Dermis microvascular lymphatic vessel endothelial cell (primary cell): ENCODE data around the gene ATF7. TPM values are rescaled to one million over a fixed set of nuclear protein-coding genes. Genes with fewer than 3 reads are reported as not detected.
"Not testable (repeated sequence)": the region's sequence is repeated elsewhere in the genome, so short reads cannot be mapped to it uniquely, and the experiment has no call there.

Experiments used
- DNase-seq, 2 donors: peaks; one replicate each; pipeline versions ENCODE4 v3.0.0 to v3.0.0-alpha.2; 2010; ENCODE audit warnings: low read depth in 2 of 2
- total RNA-seq: library from RNA; depleted of rRNA; stranded (reverse); fragments of >200 nt; gene quantifications from 2 replicates; pipeline ENCODE4 v1.2.1, GENCODE V29; 2014

The ATF7 gene
- total RNA-seq, 1 donor from 2014 or later, result 8.6 TPM

DNA sequence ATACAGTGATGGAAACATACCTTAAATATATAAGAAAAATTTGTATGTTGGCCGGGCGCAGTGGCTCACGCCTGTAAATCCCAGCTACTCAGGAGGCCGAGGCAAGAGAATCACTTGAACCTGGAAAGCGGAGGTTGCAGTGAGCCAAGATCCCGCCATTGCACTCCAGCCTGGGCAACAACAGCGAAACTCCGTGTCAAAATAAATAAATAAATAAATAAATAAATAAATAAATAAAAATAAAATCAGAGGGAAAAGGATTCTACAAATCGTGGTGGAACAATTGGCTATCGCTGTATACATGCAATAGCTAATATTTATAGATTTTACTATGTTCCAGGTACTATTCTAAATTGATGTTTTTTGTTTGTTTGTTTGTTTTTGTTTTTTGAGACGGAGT, 1.7 kb upstream of the ATF7 start:
- DNase-seq, result no peak

GRCh38 chr12:53626702-53627169, 554 bp upstream of the ATF7 start:
- DNase-seq, result no peak

DNA sequence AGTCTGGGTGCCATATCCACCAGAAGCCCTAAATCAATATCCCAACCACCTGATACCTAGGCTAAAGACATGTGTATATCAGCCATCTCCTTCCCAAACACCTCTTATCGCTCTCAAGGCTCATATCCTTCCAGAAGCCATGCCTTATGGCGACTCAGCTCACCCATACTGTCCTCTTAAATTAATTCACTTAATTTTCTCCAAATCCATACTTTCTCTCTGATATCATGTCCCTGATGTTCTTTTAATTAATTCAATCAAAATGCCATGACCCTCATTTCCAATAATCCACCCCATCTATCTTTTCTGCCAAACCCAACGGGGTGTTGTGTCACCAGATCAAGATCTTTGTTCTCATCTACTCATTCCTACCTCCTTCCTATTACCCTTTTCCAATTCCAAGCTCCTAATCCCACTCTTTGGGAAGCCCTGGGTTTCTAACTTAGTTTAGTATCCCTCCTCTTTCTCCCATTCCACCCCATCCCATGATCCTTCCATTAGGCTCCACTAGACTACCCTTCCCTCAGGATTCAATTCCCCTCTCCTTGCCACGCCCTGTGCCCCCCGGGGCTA, 723 bp downstream of the ATF7 start:
- no peak for DNase-seq

- peak in 1 of 2 donors; percentile 27 for DNase-seq
These were observed 1.2 kb downstream of the ATF7 start for GRCh38 chr12:53624956-53625355.

- no peak for DNase-seq
These were observed 1.7 kb downstream of the ATF7 start for GRCh38 chr12:53624458-53624857.

DNA sequence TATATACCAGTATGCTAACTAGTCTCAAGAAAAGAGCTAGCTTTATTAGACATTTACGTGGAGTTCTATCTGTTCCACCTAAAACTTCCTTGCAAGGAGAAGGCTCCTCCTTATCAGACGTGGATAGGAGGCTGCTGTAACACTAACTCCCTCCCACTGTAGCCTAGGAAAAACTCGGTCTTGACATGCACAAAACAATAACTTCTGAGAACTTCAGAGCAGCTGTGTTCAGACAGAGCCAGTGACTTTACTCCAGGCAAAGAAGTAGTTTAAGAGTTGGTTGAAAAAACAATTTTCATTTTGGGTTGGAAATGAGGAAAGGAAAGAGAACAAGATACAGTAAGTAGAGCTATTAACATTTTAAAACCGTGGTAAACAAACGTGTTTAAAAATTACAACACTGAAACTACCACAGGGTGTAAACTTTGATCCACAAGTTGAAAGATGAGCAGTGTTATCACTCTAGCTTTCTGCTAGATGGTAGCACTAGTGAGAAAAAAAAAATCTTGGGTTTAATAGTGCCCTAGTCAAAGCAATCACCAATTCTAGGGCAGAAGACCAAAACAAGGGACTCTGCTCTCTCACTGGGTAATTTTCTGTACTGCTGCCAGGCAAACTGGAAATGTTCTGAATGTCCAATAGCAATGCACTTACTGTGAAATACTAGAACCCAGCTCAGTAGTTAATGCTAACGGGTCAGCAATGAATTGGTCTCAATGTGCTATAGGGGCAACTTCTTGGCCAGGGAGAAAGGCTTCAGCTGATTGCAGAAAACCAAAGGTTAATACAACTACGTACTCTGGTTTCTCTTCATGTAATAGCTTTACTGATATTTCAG, 2.4 kb downstream of the ATF7 start:
- DNase-seq, result peak in 1 of 2 donors; percentile 77

DNA sequence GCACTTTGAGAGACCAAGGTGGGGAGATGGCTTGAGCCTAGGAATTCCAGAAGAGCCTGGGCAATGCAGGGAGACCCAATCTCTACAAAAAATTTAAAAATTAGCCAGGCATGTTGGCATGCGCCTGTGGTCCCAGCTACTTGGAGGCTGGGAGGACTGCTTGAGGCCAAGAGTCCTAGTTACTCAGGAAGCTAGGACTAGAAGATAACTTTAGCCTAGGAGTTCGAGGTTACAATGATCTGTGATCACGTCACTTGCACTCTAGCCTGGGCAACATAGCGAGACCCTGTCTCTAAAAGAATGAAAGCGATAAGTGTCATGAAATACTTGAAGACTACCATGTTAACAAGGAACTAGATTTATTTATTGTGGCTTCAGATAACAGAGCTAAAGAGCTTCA, 3.5 kb downstream of the ATF7 start:
- no peak for DNase-seq

DNA sequence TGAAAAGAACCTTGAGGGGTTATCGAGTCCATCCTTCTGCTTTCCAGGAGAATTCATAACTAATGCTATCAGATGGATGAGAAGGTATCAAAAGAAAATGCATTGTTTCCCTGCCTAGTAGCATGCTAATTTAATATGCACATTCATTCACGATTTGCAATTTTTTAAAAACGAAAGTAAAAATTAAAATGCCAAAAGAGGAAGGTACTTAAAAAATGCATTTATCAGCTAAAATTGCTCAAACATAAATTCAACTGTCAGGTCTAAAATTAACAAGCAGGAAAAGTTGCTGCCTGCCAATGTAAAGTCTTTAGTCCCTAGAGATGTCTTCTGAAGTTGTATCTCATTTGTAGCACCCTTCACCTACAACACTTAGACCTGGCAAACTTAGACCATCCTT, 7.9 kb downstream of the ATF7 start:
- DNase-seq, result peak in 1 of 2 donors; percentile 26

DNA sequence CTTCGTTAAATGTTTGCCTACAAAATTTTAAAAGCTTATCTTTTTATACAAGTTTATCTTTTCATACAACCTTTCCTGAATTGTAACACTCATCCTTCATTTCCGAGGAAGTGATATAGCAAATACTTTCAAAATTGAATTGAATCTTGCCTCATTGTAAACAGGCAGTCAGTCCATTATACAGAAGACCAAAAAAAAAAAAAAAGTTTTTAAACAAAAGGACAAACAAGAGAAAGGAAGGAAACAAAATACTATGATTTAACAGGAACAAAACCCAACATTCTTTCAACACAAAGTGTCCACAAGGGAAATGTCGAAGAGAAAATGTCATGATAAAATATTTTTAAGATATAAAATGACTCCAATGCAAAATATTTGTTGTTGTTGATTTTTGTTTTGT, 8.5 kb downstream of the ATF7 start:
- peak in 1 of 2 donors; percentile 60 for DNase-seq

DNA sequence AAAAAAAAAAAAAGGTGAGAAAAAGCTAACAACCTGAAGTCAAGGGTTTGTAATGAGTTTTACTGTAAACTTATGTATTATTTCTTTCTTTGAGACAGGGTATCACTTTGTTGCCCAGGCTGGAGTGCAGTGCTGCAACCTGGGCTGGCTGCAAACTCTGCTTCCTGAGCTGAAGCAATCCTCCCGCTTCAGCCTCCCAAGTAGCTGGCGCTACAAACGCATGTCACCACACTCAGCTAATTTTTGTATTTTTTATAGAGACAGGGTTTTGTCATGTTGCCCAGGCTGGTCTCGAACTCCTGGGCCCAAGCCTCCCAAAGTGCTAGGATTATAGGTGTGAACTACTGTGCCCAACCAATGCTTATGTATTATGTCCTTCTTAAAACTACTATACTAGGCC, 9.2 kb downstream of the ATF7 start:
- no peak for DNase-seq

GRCh38 chr12:53613821-53614220, 12.4 kb downstream of the ATF7 start:
- no peak for DNase-seq

DNA sequence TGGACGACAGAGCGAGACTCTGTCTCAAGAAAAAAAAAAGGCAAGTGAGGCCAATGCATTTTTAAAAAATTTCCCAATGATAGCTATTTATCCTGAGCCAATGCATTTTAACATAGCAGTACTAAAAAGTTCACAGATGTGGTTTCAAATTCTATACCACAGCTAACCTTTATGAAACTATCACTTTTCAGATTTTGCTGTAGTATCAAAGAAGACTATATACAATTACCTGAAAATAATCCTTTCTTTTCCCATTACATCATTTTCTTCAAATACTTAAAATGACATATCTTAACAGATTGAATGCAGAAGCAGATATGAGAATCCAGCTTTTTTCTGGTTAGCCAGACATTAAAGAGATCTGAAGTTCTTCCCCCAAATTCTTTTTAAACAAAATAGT, 13.2 kb downstream of the ATF7 start:
- no peak for DNase-seq

GRCh38 chr12:53611304-53611703, 14.9 kb downstream of the ATF7 start:
- no peak for DNase-seq

- DNase-seq, result not testable (repeated sequence)
These were observed 19.5 kb downstream of the ATF7 start for GRCh38 chr12:53606688-53607087.

DNA sequence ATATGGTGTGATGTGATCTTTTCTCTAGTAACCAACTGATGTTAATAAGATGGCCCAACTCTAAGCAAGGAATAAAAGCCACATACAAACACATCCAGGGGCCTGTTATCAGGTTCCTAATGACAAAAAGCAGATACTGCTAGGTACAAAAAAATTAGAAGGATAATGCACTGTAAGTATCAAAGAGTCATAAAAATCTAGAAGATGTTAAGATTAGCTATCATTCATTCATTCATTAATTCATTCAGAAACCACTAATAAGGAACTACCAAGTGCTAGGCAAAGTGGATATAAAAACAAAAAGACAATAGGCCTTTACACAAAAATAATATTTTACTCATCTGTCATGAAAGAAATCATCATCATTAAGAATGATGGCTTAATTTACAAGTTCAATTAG, 21.6 kb downstream of the ATF7 start:
- DNase-seq, result no peak

- DNase-seq, result peak in 1 of 2 donors; percentile 41
These were observed 22.4 kb downstream of the ATF7 start for GRCh38 chr12:53603804-53604203.

DNA sequence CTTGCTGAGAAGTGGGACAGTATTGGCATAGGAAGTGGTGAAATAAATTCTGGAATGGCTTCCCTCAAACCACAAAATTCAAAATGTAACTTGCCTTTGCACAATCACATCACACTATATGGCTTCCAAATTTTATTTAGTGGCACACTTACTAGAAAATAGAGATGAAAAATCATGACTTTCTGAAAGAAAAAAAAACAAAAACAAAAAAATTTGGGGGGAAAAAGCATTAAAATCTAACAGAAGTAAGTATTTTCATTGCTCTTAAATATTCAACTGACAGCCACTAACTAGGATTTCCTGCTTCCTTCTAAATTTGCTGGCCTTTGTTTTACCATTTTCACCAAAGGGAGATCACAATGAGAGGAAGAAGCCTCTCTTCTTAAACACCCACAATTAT, 23.0 kb downstream of the ATF7 start:
- no peak for DNase-seq

DNA sequence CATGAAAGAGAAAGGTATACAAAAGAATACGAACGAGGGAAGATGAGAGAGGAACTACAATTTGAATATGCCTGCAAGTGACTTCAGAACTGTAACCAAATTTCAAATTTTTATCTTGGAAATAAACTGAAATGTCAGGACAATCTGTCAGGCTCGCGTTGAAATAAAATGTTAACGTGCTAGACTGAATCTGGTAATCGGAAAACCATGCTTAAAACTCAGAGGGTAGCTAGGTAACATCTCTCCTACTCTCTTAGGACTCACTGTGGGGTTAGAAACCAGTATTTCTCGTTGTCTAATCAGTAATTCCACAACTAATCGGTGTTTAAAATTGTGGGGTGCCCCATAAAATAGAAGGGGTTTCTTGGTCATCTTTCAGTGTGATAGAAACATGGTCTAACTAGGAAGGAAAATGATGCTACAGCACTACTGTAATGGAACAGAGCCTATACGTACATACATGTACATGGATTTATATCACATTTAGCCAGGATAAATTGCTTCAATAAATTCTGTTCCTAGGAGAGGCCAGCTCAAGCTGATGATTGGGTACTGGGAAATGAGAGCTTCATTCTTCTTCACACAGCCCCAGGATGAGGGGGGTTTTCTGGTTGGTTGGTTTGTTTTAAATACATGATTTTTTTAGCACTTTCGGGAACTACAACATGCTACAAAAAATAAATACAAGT, 23.9 kb downstream of the ATF7 start:
- DNase-seq, result no peak

GRCh38 chr12:53601296-53601847, 24.8 kb downstream of the ATF7 start:
- no peak for DNase-seq

DNA sequence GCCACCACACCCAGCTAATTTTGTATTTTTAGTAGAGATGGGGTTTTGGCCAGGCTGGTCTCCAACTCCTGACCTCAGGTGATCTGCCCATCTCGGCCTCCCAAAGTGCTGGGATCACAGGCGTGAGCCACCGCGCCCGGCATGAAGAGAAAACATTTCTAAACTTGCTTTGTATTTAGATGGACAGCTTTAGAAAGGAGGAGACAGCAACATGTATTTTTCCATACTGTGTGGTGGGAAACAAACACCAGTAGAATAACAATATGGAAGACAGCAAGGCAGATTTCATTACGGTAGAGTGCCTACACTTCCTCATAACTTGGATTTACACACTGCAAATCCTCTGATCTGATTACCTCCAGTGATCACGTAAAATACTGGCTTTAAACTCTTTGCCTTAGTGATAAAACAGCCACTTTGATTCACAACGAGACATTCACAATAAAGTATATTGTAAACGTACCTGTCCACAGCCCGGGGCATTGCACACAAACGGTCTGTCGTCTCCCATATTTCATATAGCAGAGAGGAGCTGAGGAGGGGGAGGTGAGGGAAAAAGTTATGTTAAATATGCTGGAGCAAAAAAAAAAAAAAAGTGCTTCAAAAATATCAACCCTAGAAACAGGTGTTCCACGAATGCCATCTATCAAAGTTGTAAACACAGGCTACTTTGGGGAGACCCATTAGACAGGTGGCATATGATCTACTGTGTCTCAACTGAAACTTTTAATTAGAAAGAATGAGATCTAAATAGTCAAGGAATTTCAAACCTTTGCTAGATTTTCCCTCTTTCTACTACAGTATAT, 25.5 kb downstream of the ATF7 start:
- no peak for DNase-seq

GRCh38 chr12:53599579-53599978, 26.6 kb downstream of the ATF7 start:
- DNase-seq, result peak in 1 of 2 donors; percentile 36
